ENCODE data around the gene TIMM44. TPM values are rescaled to one million over a fixed set of nuclear protein-coding genes. Genes with fewer than 3 reads are reported as not detected.

The TIMM44 gene
- total RNA-seq, 1 experiment from 2014 or later, result 142 TPM

GRCh38 chr19:7879111-7879807 is 64.2 kb downstream of the TIMM44 start:
- H3K27ac Mint-ChIP-seq (ENCODE audit: low read depth, unreplicated experiment), result no peak overlapping the region
- DNase-seq (ENCODE audit: unreplicated experiment), result no peak
- H3K36me3 Mint-ChIP-seq (ENCODE audit: insufficient read depth, unreplicated experiment), result no peaks in the 10 kb centered on the region
- H3K4me1 Mint-ChIP-seq (ENCODE audit: insufficient read depth, unreplicated experiment), result peaks cover 9% of the 10 kb centered on the region
- ChIA-PET POLR2A (interaction anchor here (0.6 to 1.2 kb wide), 3 partner anchors 17 to 24 kb away, joined by 3 to 5 read pairs (median 3); partner anchors contain the start of gene MAP2K7), CTCF (interaction anchor here (0.6 kb wide), 2 partner anchors 91 to 215 kb away, joined by 3 read pairs; no protein-coding TSS in a partner anchor)
- H3K27me3 Mint-ChIP-seq (ENCODE audit: insufficient read depth, unreplicated experiment), result no peaks in the 10 kb centered on the region
- no peak for TF ChIP-seq CTCF (IDR thresholded peaks at IDR 0.05; ENCODE audit: unreplicated experiment)
- BruUV-seq (replicated peaks), result no TSS peak
- no peak overlapping the region for H3K4me3 Mint-ChIP-seq (ENCODE audit: unreplicated experiment)
- no peaks in the 10 kb centered on the region for H3K9me3 Mint-ChIP-seq (ENCODE audit: unreplicated experiment)
- intact Hi-C loops (cut with micrococcal nuclease), result no loop called here

- Mint-ChIP-seq H3K36me3 (ENCODE audit: insufficient read depth, unreplicated experiment) (no peaks in the 10 kb centered on the region), H3K9me3 (ENCODE audit: unreplicated experiment) (no peaks in the 10 kb centered on the region), H3K4me1 (ENCODE audit: insufficient read depth, unreplicated experiment) (peaks cover 4% of the 10 kb centered on the region), H3K27me3 (ENCODE audit: insufficient read depth, unreplicated experiment) (no peaks in the 10 kb centered on the region), H3K4me3 (ENCODE audit: unreplicated experiment) (no peak overlapping the region), H3K27ac (ENCODE audit: low read depth, unreplicated experiment) (no peak overlapping the region)
- ChIA-PET POLR2A (interaction anchor here (0.5 to 2.1 kb wide), 4 partner anchors 9 to 497 kb away, joined by 3 to 9 read pairs (median 4); partner anchors contain the start of genes LRRC8E and MAP2K7), CTCF (interaction anchor here (0.6 to 1.3 kb wide), 2 partner anchors 9 to 220 kb away, joined by 3 to 5 read pairs; no protein-coding TSS in a partner anchor)
- no TSS peak for BruUV-seq (replicated peaks)
- intact Hi-C loops (cut with micrococcal nuclease), result no loop called here
- TF ChIP-seq CTCF (IDR thresholded peaks at IDR 0.05; ENCODE audit: unreplicated experiment), result no peak
- DNase-seq (ENCODE audit: unreplicated experiment), result no peak
Measured at GRCh38 chr19:7877249-7877836, 66.1 kb downstream of the TIMM44 start.

Other genes starting within 250 kb of the TIMM44 start
- gene FCER2, start 241.5 kb downstream of the TIMM44 start, total RNA-seq (2022), result not detected in 2 replicates
- gene CLEC4G, start 211.6 kb downstream of the TIMM44 start, total RNA-seq (2022), result not detected in 2 replicates
- gene CD209, start 196.1 kb downstream of the TIMM44 start, total RNA-seq (2022), result not detected in 2 replicates
- gene CLEC4M, start 180.4 kb downstream of the TIMM44 start, total RNA-seq (2022), result not detected in 2 replicates
- gene EVI5L, start 113.4 kb downstream of the TIMM44 start, total RNA-seq (2022), result 23.6 and 25.7 TPM in 2 replicates
- 0.10 and 0.26 TPM in 2 replicates for gene PRR36, start 69.3 kb downstream of the TIMM44 start, total RNA-seq (2022)
- 10.3 and 11.8 TPM in 2 replicates for gene LRRC8E, start 55.2 kb downstream of the TIMM44 start, total RNA-seq (2022)
- gene MAP2K7, start 39.8 kb downstream of the TIMM44 start, total RNA-seq (2022), result 30.5 and 36.3 TPM in 2 replicates
- gene TGFBR3L, start 28.8 kb downstream of the TIMM44 start, total RNA-seq (2022), result 3.3 and 4.5 TPM in 2 replicates
- gene SNAPC2, start 23.3 kb downstream of the TIMM44 start, total RNA-seq (2022), result 24.1 and 27.1 TPM in 2 replicates
- 4.0 and 5.2 TPM in 2 replicates for gene CTXN1, start 17.5 kb downstream of the TIMM44 start, total RNA-seq (2022)
- gene ELAVL1, start 62.0 kb upstream of the TIMM44 start, total RNA-seq (2022), result 53.7 and 58.1 TPM in 2 replicates
- not detected in 2 replicates for gene CCL25, start 109.1 kb upstream of the TIMM44 start, total RNA-seq (2022)
- not detected in 2 replicates for gene FBN3, start 205.9 kb upstream of the TIMM44 start, total RNA-seq (2022)

Measured in MCF 10A (cell line).